Heart left ventricle (tissue), 13 donors: ENCODE results near the gene FOXJ1.

Source experiments
- POLR2A ChIP-seq, 2 donors: fragments of 450-650 bp; IDR thresholded peaks; one replicate each; pipeline ENCODE4 v1.6.1; 2017; ENCODE audit warnings: antibody characterized with exemption in 2 of 2, mild to moderate bottlenecking in 2 of 2, moderate library complexity in 2 of 2
- TF ChIP-seq, protein P1 (sequence below), 12 donors: fragments of 200-600 bp; sonication (generic) in 4 of 12; IDR thresholded peaks; one replicate each; pipeline versions ENCODE4 v1.5.0 to v1.8.0; 2018 to 2022; ENCODE audit warnings: antibody characterized with exemption in 12 of 12, mild to moderate bottlenecking in 5 of 12
- donor health status: ischemic (EF 13 %, LVEDD 7.1; RV severe dilation, severe dysfunction).
- donor health status: DM: no; HTN: yes; CAD: no.
- donor health status: DM: no; HTN: no; CAD: no.
- donor health status: ischemic (EF 25% LVEDD 6.9; RV normal size, moderate dysfunction).
- donor health status: ischemic (EF 25% LVEDD 5.7; RV mildly dilated, moderate dysfunction).
- donor health status: ischemic (EF 35%, LVEDD 5.7; RV mildly dilated, moderate dysfunction).
- donor health status: nonischemic (EF 11% LVEDD 7.7; RV severe dilation, severe dysfunction).
- donor health status: DM: yes; HTN: yes; CAD: no.
- donor health status: PGD.
- donor health status: ischemic (EF 29% LVEDD 5.4; RV normal size, mild dysfunction).
- donor health status: nonischemic (EF 23%, LVEDD 6.1; RV moderate dilation, normal function).

GRCh38 chr17:76170114-76170513 is 29.1 kb upstream of the FOXJ1 start:
- TF ChIP-seq POLR2A (IDR thresholded peaks at IDR 0.05): no peak
- TF ChIP-seq, protein P1, sequence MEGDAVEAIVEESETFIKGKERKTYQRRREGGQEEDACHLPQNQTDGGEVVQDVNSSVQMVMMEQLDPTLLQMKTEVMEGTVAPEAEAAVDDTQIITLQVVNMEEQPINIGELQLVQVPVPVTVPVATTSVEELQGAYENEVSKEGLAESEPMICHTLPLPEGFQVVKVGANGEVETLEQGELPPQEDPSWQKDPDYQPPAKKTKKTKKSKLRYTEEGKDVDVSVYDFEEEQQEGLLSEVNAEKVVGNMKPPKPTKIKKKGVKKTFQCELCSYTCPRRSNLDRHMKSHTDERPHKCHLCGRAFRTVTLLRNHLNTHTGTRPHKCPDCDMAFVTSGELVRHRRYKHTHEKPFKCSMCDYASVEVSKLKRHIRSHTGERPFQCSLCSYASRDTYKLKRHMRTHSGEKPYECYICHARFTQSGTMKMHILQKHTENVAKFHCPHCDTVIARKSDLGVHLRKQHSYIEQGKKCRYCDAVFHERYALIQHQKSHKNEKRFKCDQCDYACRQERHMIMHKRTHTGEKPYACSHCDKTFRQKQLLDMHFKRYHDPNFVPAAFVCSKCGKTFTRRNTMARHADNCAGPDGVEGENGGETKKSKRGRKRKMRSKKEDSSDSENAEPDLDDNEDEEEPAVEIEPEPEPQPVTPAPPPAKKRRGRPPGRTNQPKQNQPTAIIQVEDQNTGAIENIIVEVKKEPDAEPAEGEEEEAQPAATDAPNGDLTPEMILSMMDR (IDR thresholded peaks at IDR 0.05): no peak
